ENCODE data around the gene UBTF.
"Not testable (repeated sequence)": the region's sequence is repeated elsewhere in the genome, so short reads cannot be mapped to it uniquely, and the experiment has no call there.

Gene UBTF

GRCh38 chr17:44241106-44241624 lies 21.7 kb upstream of the UBTF start:
- no peak for DNase-seq (ENCODE audit: low spot score)

DNA sequence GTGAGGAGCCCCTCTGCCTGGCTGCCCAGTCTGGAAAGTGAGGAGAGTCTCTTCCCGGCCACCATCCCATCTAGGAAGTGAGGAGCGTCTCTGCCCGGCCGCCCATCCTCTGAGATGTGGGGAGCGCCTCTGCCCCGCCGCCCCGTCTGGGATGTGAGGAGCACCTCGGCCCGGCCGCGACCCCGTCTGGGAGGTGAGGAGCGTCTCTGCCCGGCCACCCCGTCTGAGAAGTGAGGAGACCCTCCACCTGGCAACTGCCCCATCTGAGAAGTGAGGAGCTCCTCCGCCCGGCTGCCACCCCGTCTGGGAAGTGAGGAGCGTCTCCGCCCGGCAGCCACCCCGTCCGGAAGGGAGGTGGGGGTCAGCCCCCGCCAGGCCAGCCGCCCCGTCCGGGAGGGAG lies 18.4 kb upstream of the UBTF start:
- DNase-seq (ENCODE audit: low spot score), result not testable (repeated sequence)

GRCh38 chr17:44236444-44236991 lies 17.0 kb upstream of the UBTF start:
- no peak for DNase-seq (ENCODE audit: low spot score)

DNA sequence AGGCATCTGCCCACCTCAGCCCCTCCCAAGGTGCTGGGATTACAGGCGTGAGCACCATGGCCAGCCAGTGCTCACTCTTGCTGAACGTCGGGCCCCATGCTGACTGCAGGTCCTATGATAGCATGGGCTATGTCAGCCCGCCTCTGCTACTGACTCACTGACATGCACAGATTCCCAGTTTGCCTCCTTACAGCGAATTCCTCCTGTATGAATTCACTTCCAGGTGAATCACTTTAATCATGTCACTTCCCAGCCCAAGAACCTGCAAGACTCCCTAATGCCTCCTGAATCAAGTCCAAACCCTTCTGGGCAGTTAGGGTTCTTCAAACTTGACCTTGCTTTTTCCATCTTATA lies 16.1 kb upstream of the UBTF start:
- DNase-seq (ENCODE audit: low spot score), result no peak

DNA sequence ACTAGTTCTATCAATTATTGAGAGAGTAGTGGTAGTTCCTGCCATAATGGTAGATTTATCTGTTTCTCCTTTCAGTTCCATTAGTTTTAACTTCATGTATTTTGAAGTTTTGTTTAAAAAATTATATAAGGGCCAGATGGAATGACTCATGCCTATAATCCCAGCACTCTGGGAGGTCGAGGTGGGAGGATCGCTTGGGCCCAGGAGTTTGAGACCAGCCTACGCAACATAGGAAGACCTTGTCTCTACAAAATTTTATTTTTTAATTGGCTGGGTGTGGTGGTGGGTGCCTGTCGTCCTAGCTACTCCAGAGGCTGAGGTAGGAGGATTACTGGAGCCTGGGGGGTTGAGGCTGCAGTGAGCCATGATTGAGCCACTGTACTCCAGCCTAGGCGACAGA lies 14.1 kb upstream of the UBTF start:
- peak; percentile 7 for DNase-seq (ENCODE audit: low spot score)

DNA sequence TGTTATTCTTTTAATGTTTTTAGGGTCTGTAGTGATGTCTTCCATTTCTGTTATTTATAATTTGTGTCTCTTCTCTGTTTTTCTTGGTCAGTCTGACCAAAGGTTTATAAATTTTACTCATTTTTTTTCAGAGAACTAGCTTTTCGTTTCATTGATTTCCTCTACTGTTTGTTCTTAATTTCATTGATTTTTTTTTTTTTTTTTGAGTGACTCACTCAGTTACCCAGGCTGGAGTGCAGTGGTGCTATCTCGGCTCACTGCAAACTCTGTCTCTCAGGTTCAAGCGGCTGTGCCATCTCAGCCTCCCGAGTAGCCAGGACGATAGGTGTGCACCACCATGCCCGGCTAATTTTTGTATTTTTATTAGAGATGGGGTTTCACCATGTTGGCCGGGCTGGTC lies 12.6 kb upstream of the UBTF start:
- no peak for DNase-seq (ENCODE audit: low spot score)

GRCh38 chr17:44230140-44230539 lies 10.7 kb upstream of the UBTF start:
- DNase-seq (ENCODE audit: low spot score), result no peak

GRCh38 chr17:44229090-44229489 lies 9.6 kb upstream of the UBTF start:
- no peak for DNase-seq (ENCODE audit: low spot score)

DNA sequence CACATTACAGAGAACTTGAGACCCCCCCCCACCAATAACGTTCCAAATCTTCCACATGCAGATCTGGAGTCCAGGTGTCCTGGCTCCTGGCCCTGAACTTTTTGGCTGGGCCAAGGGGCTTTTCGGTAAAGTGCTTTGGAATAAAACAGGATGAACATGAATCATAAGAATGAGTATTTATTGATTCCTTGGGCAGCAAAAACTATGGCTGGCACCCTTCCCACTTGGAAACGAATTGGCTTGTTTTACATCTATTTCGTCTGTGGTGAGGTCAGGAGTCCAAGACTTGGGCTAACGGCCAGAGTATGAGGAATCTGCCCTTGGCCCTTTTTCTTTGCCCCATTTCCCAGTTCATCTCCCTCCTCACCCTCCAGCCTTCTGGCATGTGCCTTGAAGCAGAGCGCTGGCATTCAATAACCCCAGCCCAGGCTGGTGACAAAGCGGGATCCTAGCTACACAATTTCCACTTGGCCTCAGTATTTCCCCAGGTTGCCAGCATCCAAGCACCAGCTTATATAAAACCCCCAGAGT lies 4.1 kb upstream of the UBTF start:
- DNase-seq (ENCODE audit: low spot score), result peak; percentile 47

- DNase-seq (ENCODE audit: low spot score), result peak; percentile 89
Observed at GRCh38 chr17:44222112-44222869, 2.8 kb upstream of the UBTF start.

DNA sequence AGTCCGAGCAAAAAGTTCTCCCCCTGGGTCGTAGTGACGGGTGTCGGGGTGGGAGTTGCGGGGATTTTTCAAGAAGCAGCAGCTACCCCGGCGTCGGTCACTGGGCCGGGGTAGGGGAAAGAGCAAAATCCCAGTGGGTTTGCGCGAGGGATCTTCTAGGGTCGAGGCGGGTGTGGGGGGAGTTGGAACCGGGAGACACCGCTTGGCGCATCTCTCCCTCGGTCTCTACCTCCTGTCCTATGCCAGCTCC lies 2.3 kb upstream of the UBTF start:
- no peak for DNase-seq (ENCODE audit: low spot score)

GRCh38 chr17:44221084-44221861 lies 1.8 kb upstream of the UBTF start:
- peak; percentile 85 for DNase-seq (ENCODE audit: low spot score)

- DNase-seq (ENCODE audit: low spot score), result peak; percentile 40
Observed at GRCh38 chr17:44220213-44221083, 973 bp upstream of the UBTF start.

GRCh38 chr17:44219108-44219615 lies 313 bp downstream of the UBTF start:
- peak; percentile 25 for DNase-seq (ENCODE audit: low spot score)

DNA sequence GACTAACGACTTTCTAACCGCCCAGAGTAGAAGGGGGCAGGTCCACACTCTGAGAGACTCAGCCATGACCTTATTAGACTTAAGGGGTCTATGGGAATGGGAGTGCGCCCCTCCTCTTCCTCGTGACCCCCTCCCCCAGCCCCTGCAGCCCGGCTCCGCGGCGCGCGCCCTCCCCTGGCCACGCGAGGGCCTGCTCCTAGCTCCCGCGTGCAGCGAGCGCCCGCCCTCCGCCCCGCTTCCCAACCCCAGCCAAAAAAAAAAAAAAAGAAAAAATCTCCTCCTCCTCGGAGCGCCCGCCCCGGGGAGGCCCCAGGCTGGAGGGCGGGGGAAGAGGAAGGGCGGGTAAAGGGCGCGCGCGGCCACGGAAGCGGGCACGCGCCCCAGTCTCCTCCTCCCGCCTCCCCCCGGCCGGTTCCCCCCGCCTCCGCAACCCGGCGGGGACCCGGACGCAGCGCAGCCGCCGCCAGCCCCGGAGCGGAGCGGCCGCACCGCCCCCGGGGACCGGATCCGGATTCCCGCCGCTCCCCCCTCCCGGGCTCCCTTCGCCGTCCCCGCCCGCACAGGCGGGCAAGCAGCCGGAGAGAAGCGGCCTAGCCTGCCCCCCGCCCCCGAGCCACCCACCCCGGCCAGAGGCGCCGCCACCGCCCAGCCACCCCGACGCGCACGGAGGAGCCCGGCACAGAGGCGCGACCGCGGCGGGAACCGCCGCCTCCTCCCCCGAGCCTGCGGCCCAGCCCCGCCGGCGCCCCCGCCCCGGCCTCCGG lies 949 bp downstream of the UBTF start:
- peak; percentile 93 for DNase-seq (ENCODE audit: low spot score)

GRCh38 chr17:44217738-44218343 lies 1.6 kb downstream of the UBTF start:
- no peak for DNase-seq (ENCODE audit: low spot score)

- DNase-seq (ENCODE audit: low spot score), result no peak
Observed at GRCh38 chr17:44216694-44217093, 2.8 kb downstream of the UBTF start.

DNA sequence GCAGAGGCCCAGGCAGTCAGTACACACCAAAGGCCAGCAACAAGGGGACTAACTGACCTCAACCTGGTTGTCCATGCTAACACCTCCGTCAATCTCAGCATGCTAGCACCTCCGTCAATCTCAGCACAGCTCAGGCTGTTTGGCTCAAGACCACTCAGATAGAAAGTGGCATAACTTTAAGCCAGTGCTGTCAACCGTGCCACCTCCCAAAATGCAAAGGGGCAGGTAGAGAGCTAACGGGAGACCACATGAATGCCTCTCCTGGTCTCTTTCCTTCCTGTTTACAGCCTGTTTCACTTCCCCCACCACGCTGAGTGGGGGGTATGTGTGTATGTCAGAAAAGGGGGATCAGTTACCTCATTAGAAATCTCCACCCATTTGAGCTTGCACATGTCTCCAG lies 3.3 kb downstream of the UBTF start:
- no peak for DNase-seq (ENCODE audit: low spot score)

DNA sequence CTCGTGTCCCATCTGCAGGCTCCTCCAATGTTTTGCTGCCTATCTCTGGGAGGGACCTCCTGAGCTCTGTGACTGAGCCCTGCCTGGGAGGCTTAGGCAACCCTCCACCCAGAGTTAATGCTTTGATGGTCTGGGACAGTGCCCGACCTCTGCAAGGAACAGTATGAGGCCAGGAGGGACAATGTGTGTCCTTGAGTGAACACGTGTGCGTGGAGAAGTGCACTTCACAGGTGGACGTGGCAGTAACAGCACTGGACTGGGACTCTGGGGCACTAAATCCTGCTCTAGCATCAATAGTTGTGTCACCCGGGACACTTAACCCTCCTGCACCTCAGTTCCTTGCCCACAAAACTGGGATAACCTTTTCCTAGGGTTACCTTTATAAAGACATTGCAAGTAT lies 4.6 kb downstream of the UBTF start:
- DNase-seq (ENCODE audit: low spot score), result no peak

DNA sequence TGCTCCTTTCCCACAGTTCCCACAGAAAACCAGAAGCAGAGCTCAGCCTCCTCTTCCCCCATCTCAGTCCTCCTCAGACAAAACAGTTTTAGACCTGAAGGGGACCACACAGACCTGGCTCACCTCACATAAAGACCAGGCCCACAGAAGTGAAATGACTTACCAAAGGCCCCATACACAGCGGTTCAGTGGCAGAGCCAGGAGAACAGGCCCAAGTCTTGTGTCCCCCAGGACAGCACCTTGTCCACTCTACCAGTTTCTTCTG lies 5.3 kb downstream of the UBTF start:
- no peak for DNase-seq (ENCODE audit: low spot score)

Measured in Ammon's horn (tissue), 1 donor.